A549 (cell line): Measurements from ENCODE around the gene PRRX2. TPM values are rescaled to one million over a fixed set of nuclear protein-coding genes. Genes with fewer than 3 reads are reported as not detected.
A peak's percentile ranks its signal among the peaks of the same experiment; 100 is the strongest.

Experiments
- ATAC-seq, 2 experiments: fragments of 200-7000 bp in 1 of 2; fragments of >200 bp in 1 of 2; cut with Nextera tagmentation in 1 of 2; cut with Tn5 transposase in 1 of 2; 3 replicates each; pipeline versions ENCODE4 v1.8.0 to v1.9.1; 2018 to 2020; ENCODE audit warnings: mild to moderate bottlenecking in 1 of 2, moderate library complexity in 1 of 2
- CTCF ChIA-PET: fragments of 300-600 bp; sonication (Branson Sonifier 250); formaldehyde crosslinking; extraction: SDS; loops from one replicate; lab custom pipeline; 2021; ENCODE audit warnings: antibody characterized with exemption, inconsistent platforms; lab: Yijun Ruan, JAX
- POLR2A ChIA-PET: fragments of 350-600 bp; formaldehyde crosslinking; extraction: SDS; loops from one replicate; lab custom pipeline; 2021; ENCODE audit warnings: antibody characterized with exemption, inconsistent platforms; lab: Yijun Ruan, JAX
- DNase-seq, 2 experiments: peaks; one replicate each; pipeline versions ENCODE4 v3.0.0 to v3.0.0-alpha.2; 2011 to 2016; ENCODE audit warnings: low read depth in 1 of 2, low spot score in 1 of 2
- FAIRE-seq: peaks from 2 replicates; lab custom pipeline; 2011; peaks lifted over from hg19 to GRCh38; lab: Jason Lieb, UNC
- H3K27ac ChIP-seq, 2 experiments: fragments of >200 bp; sonication (Bioruptor Twin); formaldehyde crosslinking; 3 replicates each; pipeline ENCODE4 v1.5.1; 2016 to 2017
- H3K4me1 ChIP-seq: fragments of >200 bp; sonication (Bioruptor Twin); formaldehyde crosslinking; 3 replicates; pipeline ENCODE4 v1.6.1; 2016
- H3K4me2 ChIP-seq: fragments of >200 bp; sonication (Bioruptor Twin); formaldehyde crosslinking; 3 replicates; pipeline ENCODE4 v1.6.1; 2016
- H3K4me3 ChIP-seq: fragments of >200 bp; sonication (Bioruptor Twin); formaldehyde crosslinking; 3 replicates; pipeline ENCODE4 v1.5.1; 2016
- H3K9me3 ChIP-seq: fragments of >200 bp; sonication (Bioruptor Twin); formaldehyde crosslinking; 3 replicates; pipeline ENCODE4 v1.6.1; 2016
- CBX2 ChIP-seq: fragments of 200-600 bp; sonication (generic); IDR thresholded peaks from 2 replicates; pipeline ENCODE4 v1.6.1; 2016; ENCODE audit warnings: low read depth, mild to moderate bottlenecking, borderline replicate concordance
- CBX8 ChIP-seq: fragments of 200-600 bp; sonication (generic); IDR thresholded peaks from 2 replicates; pipeline ENCODE4 v1.6.1; 2016
- CEBPB ChIP-seq, 2 experiments: fragments of >200 bp in 1 of 2; sonication (Bioruptor Twin) in 1 of 2; formaldehyde crosslinking in 1 of 2; IDR thresholded peaks; 2 replicates each; pipeline ENCODE4 v1.6.1; 2012 to 2016
- CHD2 ChIP-seq: fragments of 150-350 bp; IDR thresholded peaks from 2 replicates; pipeline ENCODE4 v1.6.1; 2014; ENCODE audit warnings: low read length; ENCODE audit not compliant: partially characterized antibody
- CTCF ChIP-seq: fragments of >200 bp; sonication (Bioruptor Twin); formaldehyde crosslinking; IDR thresholded peaks from 3 replicates; pipeline ENCODE4 v1.5.1; 2016
- FOXS1 ChIP-seq: fragments of 250-450 bp; sonication (Bioruptor Pico); IDR thresholded peaks from 2 replicates; pipeline ENCODE4 v1.5.0; 2020; ENCODE audit warnings: mild to moderate bottlenecking, moderate library complexity
- HDAC2 ChIP-seq: fragments of 200-600 bp; sonication (generic); IDR thresholded peaks from 2 replicates; pipeline ENCODE4 v1.6.1; 2016
- HES2 ChIP-seq: fragments of >200 bp; sonication (Bioruptor Twin); formaldehyde crosslinking; IDR thresholded peaks from 2 replicates; pipeline ENCODE4 v1.6.1; 2016
- HEYL ChIP-seq: fragments of 250-450 bp; sonication (Bioruptor Pico); IDR thresholded peaks from 2 replicates; pipeline ENCODE4 v1.8.0; 2021; ENCODE audit warnings: mild to moderate bottlenecking, moderate library complexity
- KDM5A ChIP-seq: fragments of 200-600 bp; sonication (generic); IDR thresholded peaks from 2 replicates; pipeline ENCODE4 v1.6.1; 2016; ENCODE audit warnings: antibody characterized with exemption, mild to moderate bottlenecking
- MAFK ChIP-seq: fragments of 450-650 bp; IDR thresholded peaks from 2 replicates; pipeline ENCODE4 v1.6.1; 2014; ENCODE audit not compliant: partially characterized antibody
- MAZ ChIP-seq: fragments of 150-350 bp; IDR thresholded peaks from 2 replicates; pipeline ENCODE4 v1.6.1; 2014; ENCODE audit warnings: antibody characterized with exemption, low read depth, low read length, borderline replicate concordance
- NPAS2 ChIP-seq: fragments of 250-450 bp; sonication (Bioruptor Pico); IDR thresholded peaks from 2 replicates; pipeline ENCODE4 v1.8.0; 2022; ENCODE audit warnings: mild to moderate bottlenecking, moderate library complexity, borderline replicate concordance
- PHF8 ChIP-seq: fragments of 200-600 bp; sonication (generic); IDR thresholded peaks from 2 replicates; pipeline ENCODE4 v1.6.1; 2016; ENCODE audit warnings: low read depth, mild to moderate bottlenecking, antibody characterized with exemption, moderate library complexity, borderline replicate concordance
- POLR2A ChIP-seq: IDR thresholded peaks from 2 replicates; pipeline ENCODE4 v1.6.1; 2012; ENCODE audit warnings: mild to moderate bottlenecking, low read length
- TP53 ChIP-seq: fragments of 250-450 bp; sonication (Bioruptor Pico); IDR thresholded peaks from 2 replicates; pipeline ENCODE4 v1.5.0; 2021; ENCODE audit warnings: mild to moderate bottlenecking, moderate library complexity
- WGBS: methylation state at CpG from one replicate; pipeline ENCODE4 v1.1.6; 2017; ENCODE audit errors: missing lambda C conversion rate; 5-methylcytosine and 5-hydroxymethylcytosine counted together
- polyA plus RNA-seq, 4 experiments: library from polyadenylated mRNA; depleted of rRNA in 3 of 4; stranded (reverse); fragments of >200 nt; fragmentation: RNase III in 1 of 4; extraction: RNeasy Plus Mini Kit Qiagen cat#74134 plus additional on column Dnase treatment in 1 of 4; gene quantifications; 2 replicates in 3 of 4; 3 replicates in 1 of 4; pipeline ENCODE4 v1.2.3, GENCODE V29; 2011 to 2017
- TF ChIP-seq, protein P1 (sequence below): fragments of 450-650 bp; IDR thresholded peaks from 2 replicates; pipeline ENCODE4 v1.6.1; 2014; ENCODE audit warnings: antibody characterized with exemption
- TF ChIP-seq, protein P2 (sequence below): fragments of 250-450 bp; sonication (Bioruptor Pico); IDR thresholded peaks from 2 replicates; pipeline ENCODE4 v1.5.0; 2021; ENCODE audit warnings: mild to moderate bottlenecking, moderate library complexity, borderline replicate concordance
- TF ChIP-seq, protein P3 (sequence below): fragments of 150-350 bp; IDR thresholded peaks from 2 replicates; pipeline ENCODE4 v1.6.1; 2014; ENCODE audit warnings: low read depth, mild to moderate bottlenecking, low read length

PRRX2 gene
- polyA plus RNA-seq, 2 of the 4 experiments (the other 2 are of a cell fraction), result 0.90 to 2.7 TPM

DNA sequence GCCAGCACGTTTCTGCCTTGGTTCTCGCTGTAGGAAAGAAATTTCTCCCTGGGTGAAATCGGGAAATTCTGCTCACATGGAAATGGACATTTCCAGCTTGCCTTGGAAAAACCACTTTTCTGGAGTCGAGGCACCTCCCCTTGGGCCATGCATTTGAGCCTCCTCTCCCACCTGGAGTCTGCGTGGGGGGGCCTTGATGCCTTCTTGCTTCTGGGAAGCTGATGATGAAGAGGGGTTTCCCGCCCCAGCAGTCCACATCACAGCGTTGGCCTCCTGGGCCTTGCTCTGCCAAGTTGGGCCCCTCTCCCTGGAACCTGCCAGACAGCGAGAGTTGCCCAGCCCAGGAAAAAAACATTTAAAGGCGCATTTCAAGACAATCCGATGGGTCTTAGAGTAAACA lies 21.7 kb upstream of the PRRX2 start:
- Histone ChIP-seq H3K9me3 (no peaks in the 10 kb centered on the region), H3K4me1 (peaks cover 18% of the 10 kb centered on the region), H3K4me3 (no peak overlapping the region), H3K27ac (no peak overlapping the region), H3K4me2 (no peak overlapping the region)
- FAIRE-seq, result no peak
- DNase-seq, result no peak
- ChIA-PET CTCF (interaction anchor here (0.5 to 26.2 kb wide), 16 partner anchors 8 to 636 kb away, joined by 3 to 947 read pairs (median 19); partner anchors contain the start of gene NTMT1), POLR2A (no interaction called here)
- no peak for ATAC-seq
- 90% methylated on average over 10 of the region's 10 CpGs for WGBS
- no peak for TF ChIP-seq HDAC2
- TF ChIP-seq MAZ, result no peak
- no peak for TF ChIP-seq CBX2
- TF ChIP-seq, all 56 proteins: peak for 0

DNA sequence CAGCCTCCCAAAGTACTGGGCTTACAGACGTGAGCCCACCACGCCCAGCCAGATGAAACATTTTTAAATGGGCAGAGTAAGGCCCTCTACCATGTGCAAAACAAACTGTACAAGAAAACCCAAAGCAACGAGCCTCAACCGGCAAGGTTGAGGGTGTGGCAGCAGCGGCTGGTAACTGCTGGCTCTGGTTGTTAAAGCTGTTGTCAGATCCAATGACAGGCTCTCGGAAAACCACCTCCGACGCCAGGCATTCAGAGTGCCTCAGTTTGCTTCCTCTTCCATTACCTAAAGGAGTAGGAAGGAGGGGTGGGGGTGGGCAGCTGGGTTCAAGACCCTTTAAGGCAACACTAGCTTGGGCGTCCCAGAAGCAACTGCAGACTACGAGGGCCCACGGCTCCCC lies 21.1 kb upstream of the PRRX2 start:
- POLR2A ChIA-PET, result no interaction called here
- FAIRE-seq (no peak), ATAC-seq (no peak)
- TF ChIP-seq NPAS2 (CRISPR knock-in tag), result no peak
- TF ChIP-seq, all 56 proteins: peak for 0
- DNase-seq, result no peak
- Histone ChIP-seq H3K4me3 (no peak overlapping the region), H3K4me1 (peaks cover 18% of the 10 kb centered on the region), H3K4me2 (no peak overlapping the region), H3K27ac (no peak overlapping the region), H3K9me3 (no peaks in the 10 kb centered on the region)
- 78% methylated on average over 9 of the region's 11 CpGs for WGBS
- CTCF ChIA-PET, result interaction anchor here (0.6 to 26.2 kb wide), 7 partner anchors 16 to 636 kb away, joined by 4 to 947 read pairs (median 103); partner anchors contain the start of gene NTMT1

DNA sequence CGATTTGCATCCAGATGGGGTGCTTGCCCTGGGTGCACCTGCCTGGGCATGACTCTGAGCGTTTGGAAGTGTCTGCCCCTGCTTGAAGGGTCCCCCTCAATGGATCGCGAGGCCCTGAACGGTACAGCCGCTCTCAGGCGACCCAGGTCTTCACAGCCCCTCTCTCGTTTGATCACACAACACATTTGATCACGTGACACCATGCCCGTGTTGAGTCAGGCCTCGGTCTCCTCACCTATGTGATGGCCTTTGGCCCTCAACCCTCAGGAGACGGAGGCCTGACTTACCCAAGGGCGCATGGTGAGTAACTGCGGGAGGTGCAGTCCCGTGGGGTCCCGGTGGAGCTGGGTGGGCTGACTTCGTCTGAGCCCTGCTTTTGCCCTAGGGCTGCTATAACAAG lies 20.5 kb upstream of the PRRX2 start:
- no peak for FAIRE-seq
- CTCF ChIA-PET, result interaction anchor here (1.4 to 11.2 kb wide), 4 partner anchors 69 to 141 kb away, joined by 4 to 251 read pairs (median 78); no protein-coding TSS in a partner anchor
- no peak overlapping the region for H3K27ac ChIP-seq
- H3K4me3 ChIP-seq, result no peak overlapping the region
- DNase-seq, result no peak
- H3K9me3 ChIP-seq, result no peaks in the 10 kb centered on the region
- no peak for TF ChIP-seq MAFK
- no peak for TF ChIP-seq CTCF
- TF ChIP-seq FOXS1 (CRISPR knock-in tag), result no peak
- TF ChIP-seq PHF8, result no peak
- no peak for TF ChIP-seq POLR2A
- TF ChIP-seq CEBPB (IDR thresholded peaks at IDR 0.05), result no peak
- no peak for TF ChIP-seq CBX8
- TF ChIP-seq KDM5A, result no peak
- TF ChIP-seq, protein P1, sequence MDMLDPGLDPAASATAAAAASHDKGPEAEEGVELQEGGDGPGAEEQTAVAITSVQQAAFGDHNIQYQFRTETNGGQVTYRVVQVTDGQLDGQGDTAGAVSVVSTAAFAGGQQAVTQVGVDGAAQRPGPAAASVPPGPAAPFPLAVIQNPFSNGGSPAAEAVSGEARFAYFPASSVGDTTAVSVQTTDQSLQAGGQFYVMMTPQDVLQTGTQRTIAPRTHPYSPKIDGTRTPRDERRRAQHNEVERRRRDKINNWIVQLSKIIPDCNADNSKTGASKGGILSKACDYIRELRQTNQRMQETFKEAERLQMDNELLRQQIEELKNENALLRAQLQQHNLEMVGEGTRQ, result peak; percentile 38; the same call in 1 of the 2 replicates
- no peak for ATAC-seq
- POLR2A ChIA-PET, result no interaction called here
- H3K4me2 ChIP-seq, result no peak overlapping the region
- 73% methylated on average over 14 of the region's 17 CpGs for WGBS
- H3K4me1 ChIP-seq, result peaks cover 16% of the 10 kb centered on the region

GRCh38 chr9:129646252-129646651 lies 19.2 kb upstream of the PRRX2 start:
- no peaks in the 10 kb centered on the region for H3K9me3 ChIP-seq
- no peak overlapping the region for H3K4me3 ChIP-seq
- CTCF ChIA-PET, result interaction anchor here (0.8 to 11.2 kb wide), 6 partner anchors 9 to 503 kb away, joined by 3 to 251 read pairs (median 10); no protein-coding TSS in a partner anchor
- POLR2A ChIA-PET, result interaction anchor here (0.6 kb wide), 1 partner anchor 10 kb away, joined by 3 read pairs; no protein-coding TSS in a partner anchor
- DNase-seq (no peak), ATAC-seq (no peak), FAIRE-seq (no peak)
- H3K4me1 ChIP-seq, result peaks cover 12% of the 10 kb centered on the region; the same call in 1 of the 3 replicates
- H3K27ac ChIP-seq, result no peak overlapping the region
- WGBS, result 79% methylated on average over 12 of the region's 12 CpGs
- H3K4me2 ChIP-seq, result no peak overlapping the region
- TF ChIP-seq, protein P1, result no peak
- TF ChIP-seq HES2, result no peak
- no peak for TF ChIP-seq CHD2
- TF ChIP-seq, protein P2, sequence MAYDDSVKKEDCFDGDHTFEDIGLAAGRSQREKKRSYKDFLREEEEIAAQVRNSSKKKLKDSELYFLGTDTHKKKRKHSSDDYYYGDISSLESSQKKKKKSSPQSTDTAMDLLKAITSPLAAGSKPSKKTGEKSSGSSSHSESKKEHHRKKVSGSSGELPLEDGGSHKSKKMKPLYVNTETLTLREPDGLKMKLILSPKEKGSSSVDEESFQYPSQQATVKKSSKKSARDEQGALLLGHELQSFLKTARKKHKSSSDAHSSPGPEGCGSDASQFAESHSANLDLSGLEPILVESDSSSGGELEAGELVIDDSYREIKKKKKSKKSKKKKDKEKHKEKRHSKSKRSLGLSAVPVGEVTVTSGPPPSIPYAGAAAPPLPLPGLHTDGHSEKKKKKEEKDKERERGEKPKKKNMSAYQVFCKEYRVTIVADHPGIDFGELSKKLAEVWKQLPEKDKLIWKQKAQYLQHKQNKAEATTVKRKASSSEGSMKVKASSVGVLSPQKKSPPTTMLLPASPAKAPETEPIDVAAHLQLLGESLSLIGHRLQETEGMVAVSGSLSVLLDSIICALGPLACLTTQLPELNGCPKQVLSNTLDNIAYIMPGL (CRISPR knock-in tag), result no peak
- TF ChIP-seq CEBPB (IDR thresholded peaks at IDR 0.05), result no peak
- no peak for TF ChIP-seq CTCF
- TF ChIP-seq HEYL, result no peak
- TF ChIP-seq, protein P3, sequence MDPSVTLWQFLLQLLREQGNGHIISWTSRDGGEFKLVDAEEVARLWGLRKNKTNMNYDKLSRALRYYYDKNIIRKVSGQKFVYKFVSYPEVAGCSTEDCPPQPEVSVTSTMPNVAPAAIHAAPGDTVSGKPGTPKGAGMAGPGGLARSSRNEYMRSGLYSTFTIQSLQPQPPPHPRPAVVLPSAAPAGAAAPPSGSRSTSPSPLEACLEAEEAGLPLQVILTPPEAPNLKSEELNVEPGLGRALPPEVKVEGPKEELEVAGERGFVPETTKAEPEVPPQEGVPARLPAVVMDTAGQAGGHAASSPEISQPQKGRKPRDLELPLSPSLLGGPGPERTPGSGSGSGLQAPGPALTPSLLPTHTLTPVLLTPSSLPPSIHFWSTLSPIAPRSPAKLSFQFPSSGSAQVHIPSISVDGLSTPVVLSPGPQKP, result no peak
- no peak for TF ChIP-seq TP53 (CRISPR knock-in tag)
